Stomach smooth muscle (tissue), 2 donors: ENCODE results near the gene SLC6A12.
"Not testable (repeated sequence)": the region's sequence is repeated elsewhere in the genome, so short reads cannot be mapped to it uniquely, and the experiment has no call there.

ENCODE experiments used
- H3K27ac ChIP-seq: one replicate; pipeline ENCODE4 v1.7.0; 2013; ENCODE audit warnings: mild to moderate bottlenecking, low read length, inconsistent platforms
- H3K27me3 ChIP-seq, 2 donors: one replicate each; pipeline ENCODE4 v1.7.0; 2013; ENCODE audit warnings: low read length in 2 of 2; ENCODE audit not compliant: insufficient read depth in 2 of 2, control insufficient read depth in 1 of 2
- H3K36me3 ChIP-seq, 2 donors: one replicate each; pipeline ENCODE4 v1.7.0; 2013; ENCODE audit warnings: low read length in 2 of 2; ENCODE audit not compliant: control insufficient read depth in 2 of 2, insufficient read depth in 2 of 2
- H3K4me1 ChIP-seq: one replicate; pipeline ENCODE4 v1.7.0; 2013; ENCODE audit warnings: low read length; ENCODE audit not compliant: control insufficient read depth, insufficient read depth
- H3K4me3 ChIP-seq, 2 donors: one replicate each; pipeline ENCODE4 v1.7.0; 2013; ENCODE audit warnings: low read length in 2 of 2
- H3K9ac ChIP-seq, 2 donors: one replicate each; pipeline ENCODE4 v1.7.0; 2013; ENCODE audit warnings: low read length in 2 of 2, mild to moderate bottlenecking in 1 of 2
- H3K9me3 ChIP-seq, 2 donors: one replicate each; pipeline ENCODE4 v1.7.0; 2013; ENCODE audit warnings: low read length in 2 of 2; ENCODE audit not compliant: control insufficient read depth in 2 of 2
- donor health status: healthy.
- donor health status: Pancreatic carcinoma.

Gene SLC6A12

GRCh38 chr12:226401-226800 is 12.4 kb upstream of the SLC6A12 start:
- H3K27me3 ChIP-seq, result peaks cover 0 to 10% of the 10 kb centered on the region in 2 donors
- H3K27ac ChIP-seq, result no peak overlapping the region
- H3K4me1 ChIP-seq, result peaks cover 6% of the 10 kb centered on the region
- no peak overlapping the region for H3K9ac ChIP-seq
- no peaks in the 10 kb centered on the region for H3K9me3 ChIP-seq
- no peak overlapping the region for H3K4me3 ChIP-seq
- H3K36me3 ChIP-seq, result no peaks in the 10 kb centered on the region

- no peaks in the 10 kb centered on the region for H3K4me1 ChIP-seq
- no peak overlapping the region for H3K9ac ChIP-seq
- H3K9me3 ChIP-seq, result no peaks in the 10 kb centered on the region
- H3K27me3 ChIP-seq, result peaks cover 0 to 12% of the 10 kb centered on the region in 2 donors
- H3K4me3 ChIP-seq, result no peak overlapping the region
- H3K27ac ChIP-seq, result no peak overlapping the region
- no peaks in the 10 kb centered on the region for H3K36me3 ChIP-seq
Observed at GRCh38 chr12:225012-225411, 11.1 kb upstream of the SLC6A12 start.

- Histone ChIP-seq H3K4me1 (no peaks in the 10 kb centered on the region), H3K27ac (no peak overlapping the region), H3K9ac (no peak overlapping the region), H3K36me3 (no peaks in the 10 kb centered on the region), H3K4me3 (no peak overlapping the region), H3K27me3 (peaks cover 0 to 15% of the 10 kb centered on the region in 2 donors), H3K9me3 (no peaks in the 10 kb centered on the region)
Observed at GRCh38 chr12:224330-224729, 10.4 kb upstream of the SLC6A12 start.

- Histone ChIP-seq H3K27me3 (peaks cover 0 to 20% of the 10 kb centered on the region in 2 donors), H3K9me3 (no peaks in the 10 kb centered on the region), H3K4me1 (no peaks in the 10 kb centered on the region), H3K4me3 (no peak overlapping the region), H3K27ac (no peak overlapping the region), H3K9ac (no peak overlapping the region), H3K36me3 (no peaks in the 10 kb centered on the region)
Observed at GRCh38 chr12:223841-224240, 9.9 kb upstream of the SLC6A12 start.

- Histone ChIP-seq H3K27me3 (peaks cover 0 to 15% of the 10 kb centered on the region in 2 donors), H3K9me3 (no peaks in the 10 kb centered on the region), H3K4me1 (no peaks in the 10 kb centered on the region), H3K36me3 (no peaks in the 10 kb centered on the region), H3K9ac (no peak overlapping the region), H3K4me3 (no peak overlapping the region), H3K27ac (no peak overlapping the region)
Observed at GRCh38 chr12:221736-222135, 7.8 kb upstream of the SLC6A12 start.

GRCh38 chr12:220946-221550 is 7.1 kb upstream of the SLC6A12 start:
- Histone ChIP-seq H3K9me3 (no peaks in the 10 kb centered on the region), H3K27me3 (peaks cover 0 to 15% of the 10 kb centered on the region in 2 donors), H3K36me3 (no peaks in the 10 kb centered on the region), H3K4me3 (no peak overlapping the region), H3K4me1 (no peaks in the 10 kb centered on the region), H3K27ac (no peak overlapping the region), H3K9ac (no peak overlapping the region)

- H3K27me3 ChIP-seq, result peaks cover 0 to 18% of the 10 kb centered on the region in 2 donors
- H3K4me1 ChIP-seq, result no peaks in the 10 kb centered on the region
- no peak overlapping the region for H3K27ac ChIP-seq
- no peak overlapping the region for H3K4me3 ChIP-seq
- no peaks in the 10 kb centered on the region for H3K9me3 ChIP-seq
- no peak overlapping the region for H3K9ac ChIP-seq
- no peaks in the 10 kb centered on the region for H3K36me3 ChIP-seq
Observed at GRCh38 chr12:220491-220890, 6.5 kb upstream of the SLC6A12 start.

- Histone ChIP-seq H3K4me3 (no peak overlapping the region), H3K27ac (no peak overlapping the region), H3K4me1 (no peaks in the 10 kb centered on the region), H3K9me3 (no peaks in the 10 kb centered on the region), H3K27me3 (peaks cover 0 to 23% of the 10 kb centered on the region in 2 donors), H3K36me3 (no peaks in the 10 kb centered on the region), H3K9ac (no peak overlapping the region)
Observed at GRCh38 chr12:219891-220352, 6.0 kb upstream of the SLC6A12 start.

- Histone ChIP-seq H3K9me3 (no peaks in the 10 kb centered on the region), H3K9ac (no peak overlapping the region), H3K4me3 (no peak overlapping the region), H3K36me3 (no peaks in the 10 kb centered on the region), H3K4me1 (no peaks in the 10 kb centered on the region), H3K27ac (no peak overlapping the region), H3K27me3 (peaks cover 2 to 31% of the 10 kb centered on the region in 2 donors)
Observed at GRCh38 chr12:218728-219590, 5.0 kb upstream of the SLC6A12 start.

- Histone ChIP-seq H3K36me3 (no peaks in the 10 kb centered on the region), H3K4me3 (no peak overlapping the region), H3K9ac (no peak overlapping the region), H3K27me3 (peaks cover 5 to 38% of the 10 kb centered on the region in 2 donors), H3K27ac (no peak overlapping the region), H3K9me3 (no peaks in the 10 kb centered on the region), H3K4me1 (no peaks in the 10 kb centered on the region)
Observed at GRCh38 chr12:218221-218620, 4.3 kb upstream of the SLC6A12 start.

- H3K4me1 ChIP-seq, H3K27ac ChIP-seq, H3K9ac ChIP-seq, H3K9me3 ChIP-seq, H3K36me3 ChIP-seq, H3K4me3 ChIP-seq: not testable (repeated sequence)
- peaks cover 12 to 41% of the 10 kb centered on the region in 2 donors for H3K27me3 ChIP-seq
Observed at GRCh38 chr12:217029-217428, 3.1 kb upstream of the SLC6A12 start.
